CMK (cell line): Measurements from ENCODE around the gene SEC23B.
"Not testable (repeated sequence)": the region's sequence is repeated elsewhere in the genome, so short reads cannot be mapped to it uniquely, and the experiment has no call there.

Experiments
- DNase-seq: peaks from one replicate; pipeline ENCODE4 v3.0.0-alpha.2; 2010; ENCODE audit warnings: low read depth

SEC23B gene

GRCh38 chr20:18526761-18527160, 19.0 kb downstream of the SEC23B start:
- not testable (repeated sequence) for DNase-seq

DNA sequence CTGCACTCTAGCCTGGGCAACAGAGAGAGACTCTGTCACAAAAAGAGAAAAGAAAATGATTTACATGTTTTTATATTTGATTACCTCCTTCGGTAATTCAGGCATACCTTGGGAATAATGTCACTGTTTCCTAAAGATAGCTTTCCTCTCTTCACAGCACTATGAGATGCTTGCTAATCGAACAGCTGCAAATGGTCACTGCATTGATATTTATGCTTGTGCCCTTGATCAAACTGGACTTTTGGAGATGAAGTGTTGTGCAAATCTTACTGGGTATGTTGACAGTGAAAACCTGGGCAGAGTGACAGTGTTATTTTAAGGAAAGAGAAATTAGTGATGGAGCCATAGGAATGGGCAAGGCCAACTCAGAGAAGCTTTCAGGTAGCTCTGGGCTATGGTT, 19.6 kb downstream of the SEC23B start:
- no peak for DNase-seq

- DNase-seq, result no peak
These were observed 20.1 kb downstream of the SEC23B start for GRCh38 chr20:18527836-18528235.

- no peak for DNase-seq
These were observed 21.3 kb downstream of the SEC23B start for GRCh38 chr20:18529041-18529440.

DNA sequence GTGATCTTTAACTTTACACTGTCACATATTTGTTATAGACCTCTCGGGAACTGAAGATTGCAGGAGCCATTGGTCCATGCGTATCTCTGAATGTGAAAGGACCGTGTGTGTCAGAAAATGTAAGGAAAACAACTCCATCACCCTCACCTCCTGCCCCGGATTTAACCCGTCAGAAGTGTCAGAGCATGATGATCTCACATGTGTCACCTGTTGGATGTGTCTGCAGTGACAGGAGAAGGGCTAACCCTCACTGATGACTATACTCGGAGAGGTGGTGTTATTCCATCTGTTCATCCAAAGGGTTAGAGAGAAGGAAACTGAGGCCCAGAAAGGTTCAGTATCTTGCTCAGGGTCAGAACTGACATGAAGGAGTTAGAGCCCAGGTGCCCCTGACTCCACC, 24.9 kb downstream of the SEC23B start:
- no peak for DNase-seq

DNA sequence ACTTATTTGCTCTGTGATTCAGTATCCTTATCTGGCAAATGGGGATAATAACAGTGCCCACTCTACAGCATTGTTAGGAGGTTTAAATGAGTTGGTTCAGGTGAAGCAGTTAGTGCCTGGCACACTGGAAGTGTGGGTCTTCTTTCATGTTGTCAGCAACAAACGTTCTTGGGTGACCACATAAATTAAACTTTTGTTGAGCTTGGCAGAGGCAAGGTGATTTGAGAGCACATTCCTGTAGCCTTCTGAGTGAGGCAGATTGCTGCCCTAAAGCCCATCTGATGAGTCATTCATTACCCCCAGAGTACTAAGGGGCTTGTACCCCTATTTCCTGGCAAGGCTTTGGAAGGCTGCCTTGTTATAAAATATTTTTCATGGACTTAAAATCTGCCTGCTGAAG, 25.8 kb downstream of the SEC23B start:
- DNase-seq, result no peak

DNA sequence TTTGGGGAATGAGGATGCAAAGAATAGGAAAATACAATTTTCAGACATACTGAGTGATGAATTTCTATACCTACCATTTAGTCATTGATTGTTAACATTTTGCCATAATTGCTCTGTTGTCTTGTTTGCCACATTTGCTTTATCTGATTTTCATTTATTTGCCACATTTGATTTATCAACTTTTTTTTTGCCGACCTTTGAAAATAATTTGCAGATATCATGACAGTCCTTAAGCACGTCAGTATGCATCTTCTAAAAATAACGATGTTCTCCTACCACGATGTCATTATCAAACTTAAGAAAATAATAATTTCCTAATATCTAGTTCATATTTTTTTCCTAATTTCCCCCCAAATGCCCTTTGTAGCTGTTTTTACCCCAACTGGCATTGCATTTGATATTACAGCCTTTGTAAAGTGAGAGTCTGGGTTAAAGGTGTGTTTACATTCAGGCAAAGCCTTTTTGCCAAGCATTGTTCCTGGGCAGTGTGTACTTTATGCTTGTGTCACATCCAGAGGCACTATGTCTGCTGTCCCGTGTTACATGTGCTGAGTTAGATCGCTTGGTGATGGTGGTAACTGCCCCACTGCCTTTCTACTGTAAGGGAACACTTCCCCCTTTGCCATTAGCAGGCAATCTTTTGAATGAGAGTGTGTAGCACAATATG, 26.4 kb downstream of the SEC23B start:
- DNase-seq, result no peak

- DNase-seq, result no peak
These were observed 29.9 kb downstream of the SEC23B start for GRCh38 chr20:18537651-18538050.

- DNase-seq, result no peak
These were observed 34.0 kb downstream of the SEC23B start for GRCh38 chr20:18541741-18542140.

DNA sequence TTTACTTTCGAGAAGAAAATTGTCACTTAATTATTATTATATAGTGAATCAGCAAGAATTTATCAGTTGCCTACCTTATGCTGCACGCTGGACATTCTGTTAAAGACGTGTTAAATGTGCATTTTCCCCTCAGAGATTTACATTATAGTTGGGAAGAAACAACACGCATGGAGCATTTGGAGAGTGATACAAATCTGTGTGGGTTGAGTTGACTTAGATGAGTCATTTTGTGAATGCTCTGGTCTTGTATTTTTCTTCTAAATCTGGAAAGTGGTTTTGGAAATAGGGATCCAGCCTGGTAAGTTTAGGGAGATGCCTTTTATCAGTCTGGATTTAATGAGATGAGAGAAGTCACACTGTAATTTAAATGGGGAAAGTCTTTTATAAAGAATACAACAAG, 35.5 kb downstream of the SEC23B start:
- no peak for DNase-seq

GRCh38 chr20:18543932-18544331, 36.2 kb downstream of the SEC23B start:
- no peak for DNase-seq

DNA sequence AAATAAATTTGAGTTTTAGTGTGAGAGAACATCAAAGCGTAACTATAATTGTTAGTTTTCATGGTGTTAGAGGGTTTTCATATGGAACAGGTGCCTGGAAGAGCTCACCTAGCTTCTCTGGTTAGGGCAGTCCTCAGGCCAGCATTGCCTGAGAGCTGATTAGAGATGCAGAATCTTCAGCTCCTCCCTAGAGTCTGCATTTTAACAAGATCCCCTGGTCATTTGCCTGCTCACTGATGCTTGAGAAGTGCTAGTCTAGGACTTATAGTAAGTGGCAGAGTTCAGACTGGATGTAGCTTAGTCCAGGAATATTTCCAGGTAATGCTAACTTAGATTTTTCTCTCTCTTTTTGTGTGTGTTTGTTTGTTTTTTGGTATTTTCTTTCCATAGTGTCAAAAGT, 37.8 kb downstream of the SEC23B start:
- DNase-seq, result no peak

DNA sequence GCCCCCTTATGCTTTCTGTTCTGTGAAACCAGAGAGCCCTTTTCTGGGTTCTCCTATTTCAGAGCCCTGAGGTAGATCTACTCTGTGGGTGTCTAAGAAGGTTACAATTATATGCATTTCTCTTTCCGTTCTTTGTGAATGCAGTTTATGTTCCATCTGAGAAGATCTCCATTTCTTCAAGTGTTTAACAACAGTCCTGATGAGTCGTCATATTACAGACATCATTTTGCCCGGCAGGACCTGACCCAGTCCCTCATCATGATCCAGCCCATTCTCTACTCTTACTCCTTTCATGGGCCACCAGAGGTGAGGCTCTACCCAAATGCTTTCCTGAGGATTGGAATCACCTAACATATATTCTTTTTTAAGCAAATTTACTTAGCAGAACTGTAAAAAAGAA, 40.7 kb downstream of the SEC23B start:
- no peak for DNase-seq

DNA sequence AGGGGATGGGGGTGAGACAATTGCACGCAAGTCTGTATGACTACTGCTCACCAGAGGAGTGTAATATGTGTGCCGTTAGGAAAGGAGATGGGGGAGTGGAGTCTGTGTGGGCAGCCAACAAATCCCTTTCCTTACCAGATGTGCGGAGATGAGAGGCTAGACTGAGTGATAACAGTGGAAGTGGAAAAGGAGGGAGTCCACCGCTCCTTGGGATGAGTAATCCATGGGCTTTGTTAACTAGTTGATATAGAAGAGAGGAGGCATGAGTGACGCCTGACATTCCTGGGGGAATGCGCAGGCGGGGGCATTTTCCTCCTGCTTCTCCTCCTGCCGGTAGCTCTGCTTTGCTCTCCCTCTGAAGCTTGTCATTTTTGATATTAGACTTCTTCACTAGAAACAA, 46.0 kb downstream of the SEC23B start:
- no peak for DNase-seq

DNA sequence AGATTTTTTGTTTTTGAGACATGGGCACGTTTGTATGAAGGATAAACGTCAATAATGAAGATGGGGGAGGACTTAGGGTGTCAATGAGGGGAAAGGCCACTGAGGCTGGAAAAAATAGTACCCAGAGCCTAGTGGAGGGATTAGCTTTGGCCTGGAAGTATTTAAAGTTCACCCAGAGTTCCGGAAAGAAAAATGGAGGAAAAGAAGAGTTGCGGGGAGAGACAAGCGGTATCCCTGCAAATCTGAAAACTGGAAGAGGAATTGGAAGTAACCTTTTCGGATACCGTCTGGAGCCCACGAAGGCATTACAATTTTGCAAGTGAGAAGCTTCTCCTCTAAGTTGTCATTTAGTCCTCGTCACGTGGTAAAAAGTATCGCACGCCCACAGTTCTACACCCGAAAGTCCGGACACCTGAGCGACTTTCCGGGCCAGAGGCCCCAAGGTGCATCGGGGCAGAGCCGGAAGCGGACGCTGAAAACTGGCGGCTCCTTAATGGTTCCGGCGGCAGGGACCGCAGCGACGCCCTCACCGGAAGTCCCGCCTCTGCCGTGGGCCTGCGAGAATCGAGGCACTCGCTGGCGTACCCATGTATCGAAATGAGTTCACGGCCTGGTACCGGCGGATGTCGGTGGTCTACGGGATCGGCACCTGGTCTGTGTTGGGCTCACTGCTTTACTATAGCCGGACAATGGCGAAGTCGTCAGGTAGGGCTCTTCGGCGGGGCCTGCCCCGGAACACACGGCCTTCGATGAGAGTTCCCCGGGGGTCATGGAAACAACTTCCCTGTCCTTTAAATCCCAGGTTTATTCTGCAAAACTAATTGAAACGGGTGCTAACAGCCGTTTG, 59.4 kb downstream of the SEC23B start, which contains the start of gene SMIM26:
Gene SMIM26 (plus strand): TSS at position 541 of the 847 bp plus-strand sequence. CDS start 47 bp downstream, at position 588.
- peak; percentile 68 for DNase-seq

DNA sequence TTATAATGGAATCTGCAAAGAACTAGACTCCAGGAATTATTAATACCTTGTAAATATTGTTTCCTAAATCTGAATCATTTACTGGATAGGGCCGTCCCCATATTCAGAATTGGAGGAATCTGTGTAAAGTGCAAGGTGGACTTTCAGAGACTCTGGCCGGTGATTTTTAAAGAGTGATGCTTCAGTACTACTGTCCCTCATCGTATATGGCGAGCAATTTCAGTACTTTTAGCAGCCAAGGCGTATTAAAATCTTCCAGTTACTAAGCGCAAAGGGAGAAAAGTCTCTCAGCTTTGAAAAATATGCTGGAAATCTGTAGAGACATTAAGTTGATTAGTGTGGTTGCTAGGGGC, 60.0 kb downstream of the SEC23B start:
- no peak for DNase-seq

DNA sequence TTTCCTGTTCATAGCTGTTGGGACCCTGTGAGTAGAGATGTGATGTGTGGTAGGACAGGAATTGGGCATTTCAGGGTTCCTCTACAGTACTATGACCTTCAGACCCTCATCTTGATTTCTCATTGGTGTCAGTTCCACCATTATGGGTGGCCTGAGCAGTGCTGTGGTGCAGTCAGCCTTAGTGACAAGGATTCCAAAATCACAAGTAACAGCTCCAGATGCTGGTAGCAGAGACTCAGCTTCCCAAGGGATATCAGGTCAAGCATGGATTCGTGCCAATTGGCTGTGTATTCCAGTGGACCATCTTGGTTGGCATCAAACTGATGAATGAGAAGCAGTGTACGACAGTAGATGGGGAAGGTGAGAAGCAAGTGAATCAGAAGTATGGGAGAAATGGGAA, 63.3 kb downstream of the SEC23B start:
- no peak for DNase-seq

GRCh38 chr20:18571578-18571977, 63.8 kb downstream of the SEC23B start:
- DNase-seq, result no peak

DNA sequence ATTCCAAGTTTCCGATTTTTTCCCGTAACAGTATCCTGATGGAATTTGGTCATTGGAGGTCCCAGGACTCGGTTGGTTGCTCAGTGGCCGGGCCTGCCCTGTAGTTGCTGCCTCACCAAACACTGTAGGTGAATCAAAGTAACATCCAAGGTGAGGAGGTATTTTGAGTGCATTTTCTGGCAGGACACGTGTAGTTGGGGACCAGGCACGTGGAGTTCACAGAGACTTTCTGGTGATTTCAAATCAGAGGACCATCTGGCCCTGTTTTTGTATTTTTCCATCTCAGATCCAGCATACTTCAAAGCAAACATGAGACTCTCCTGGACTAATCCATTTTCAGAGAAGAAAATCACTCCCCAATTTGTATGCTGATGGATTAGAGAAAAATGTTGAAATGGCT, 70.2 kb downstream of the SEC23B start:
- DNase-seq, result no peak

DNA sequence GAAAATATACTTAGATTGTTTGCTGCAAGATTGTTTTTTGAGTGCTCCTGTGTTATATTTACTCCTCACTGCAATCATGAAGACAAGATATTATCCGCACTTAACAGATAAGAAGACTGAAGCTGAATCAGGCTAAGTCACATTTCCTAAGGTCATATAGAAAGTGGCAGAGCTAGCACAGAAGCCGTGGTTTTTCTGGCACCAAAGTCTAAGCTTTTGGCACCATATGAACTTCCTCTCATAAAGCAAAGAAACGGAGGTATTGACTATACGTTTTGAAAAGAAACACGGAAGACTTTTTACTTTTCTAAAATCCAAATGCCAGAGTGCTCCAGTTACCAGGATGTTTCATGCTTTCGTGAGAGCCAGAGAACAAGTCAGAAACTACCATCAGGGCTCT, 70.8 kb downstream of the SEC23B start:
- DNase-seq, result no peak

DNA sequence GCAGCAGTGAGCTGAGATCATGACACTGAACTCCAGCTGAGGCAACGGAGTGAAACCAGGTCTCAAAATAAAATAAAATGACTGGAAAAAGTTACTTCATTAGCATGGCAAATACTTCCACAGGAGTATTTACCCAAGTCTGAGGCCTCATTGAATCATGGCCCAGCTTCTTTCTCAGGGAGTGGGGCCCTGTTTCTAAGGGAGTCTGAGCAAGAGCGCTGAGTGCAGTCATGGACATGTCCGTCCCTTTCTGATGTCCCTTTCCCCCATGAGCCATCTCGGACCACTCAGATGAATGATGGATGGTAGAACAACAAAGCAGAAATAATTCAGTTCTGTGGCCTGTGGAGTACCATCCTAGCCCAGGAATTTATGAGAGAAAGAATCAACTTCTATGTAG, 72.3 kb downstream of the SEC23B start:
- DNase-seq, result no peak

GRCh38 chr20:18585134-18585533, 77.4 kb downstream of the SEC23B start:
- no peak for DNase-seq

- peak; percentile 82 for DNase-seq
These were observed 80.2 kb downstream of the SEC23B start, which contains the start of gene DTD1 for GRCh38 chr20:18587665-18588573. TSS of gene DTD1 (plus strand) at chr20:18588054. CDS start at chr20:18588073, 19 bp downstream.
